HUDEP-2 (cell line): Measurements from ENCODE around the gene NRG3.

ENCODE experiments used
- DNase-seq, 76 experiments: peaks; one replicate each; lab custom pipeline; 2025; ENCODE audit not compliant: unreplicated experiment in 76 of 76; lab: John Stamatoyannopoulos, UW

The NRG3 gene

GRCh38 chr10:82075605-82076004, 200.6 kb downstream of the NRG3 start:
- no peak for DNase-seq

DNA sequence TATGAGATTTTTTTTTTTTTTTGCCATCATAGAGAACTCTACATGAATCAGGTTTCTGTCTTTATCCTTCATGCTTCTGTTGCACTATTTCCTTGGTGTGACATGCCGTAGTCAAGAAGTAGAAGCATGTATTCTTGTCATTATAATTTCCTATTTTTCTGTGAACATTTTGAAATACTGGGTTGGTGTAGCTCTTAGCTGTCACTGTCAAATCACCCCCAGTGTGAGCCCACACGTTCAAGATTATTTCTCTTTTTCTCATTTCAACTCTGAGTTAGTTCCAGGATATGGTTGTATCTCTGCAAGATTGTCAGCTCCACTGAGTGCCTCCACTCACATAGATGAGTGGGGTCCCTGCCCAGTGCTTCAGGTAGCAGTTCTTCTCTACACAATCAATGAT, 209.5 kb downstream of the NRG3 start:
- no peak for DNase-seq

DNA sequence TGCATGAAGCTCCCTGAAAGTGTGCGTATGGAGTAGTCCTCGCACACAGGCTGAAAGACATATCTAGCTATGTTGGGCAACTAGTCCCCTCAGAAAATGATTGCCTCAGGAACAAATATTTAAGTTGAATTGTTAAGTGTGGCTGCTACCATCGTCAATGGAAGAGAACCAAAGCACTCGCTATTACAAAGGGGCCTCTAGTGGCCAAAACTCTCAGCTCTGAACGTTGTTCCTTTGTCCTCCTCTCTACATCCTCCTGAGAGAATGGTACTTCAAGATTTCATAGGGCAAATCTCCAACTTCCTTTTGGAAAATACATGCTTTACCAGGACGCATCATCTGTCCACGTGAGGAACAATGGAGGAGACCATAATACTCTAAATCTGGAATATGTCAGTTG, 209.9 kb downstream of the NRG3 start:
- DNase-seq, result no peak

DNA sequence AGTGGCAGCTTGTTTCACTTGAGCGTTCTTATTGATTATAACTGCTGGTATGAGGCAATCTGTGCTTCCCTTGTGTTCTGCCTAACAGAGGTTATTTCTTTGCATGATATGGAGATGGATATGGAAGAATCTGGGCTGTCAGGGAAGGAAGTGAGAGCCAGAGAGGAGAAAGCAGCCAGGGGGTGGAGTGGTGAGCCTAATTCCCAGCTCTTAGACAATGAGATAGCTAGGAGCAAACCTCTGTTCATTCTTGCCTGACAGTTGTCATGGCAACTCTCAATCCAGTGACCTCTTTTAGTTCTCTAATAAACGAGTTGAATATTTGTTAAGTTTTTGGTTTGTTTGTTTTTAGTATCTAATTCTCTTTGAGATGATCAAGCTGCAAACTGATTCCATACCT, 214.3 kb downstream of the NRG3 start:
- DNase-seq, result no peak

GRCh38 chr10:82091413-82091812, 216.4 kb downstream of the NRG3 start:
- DNase-seq, result no peak

DNA sequence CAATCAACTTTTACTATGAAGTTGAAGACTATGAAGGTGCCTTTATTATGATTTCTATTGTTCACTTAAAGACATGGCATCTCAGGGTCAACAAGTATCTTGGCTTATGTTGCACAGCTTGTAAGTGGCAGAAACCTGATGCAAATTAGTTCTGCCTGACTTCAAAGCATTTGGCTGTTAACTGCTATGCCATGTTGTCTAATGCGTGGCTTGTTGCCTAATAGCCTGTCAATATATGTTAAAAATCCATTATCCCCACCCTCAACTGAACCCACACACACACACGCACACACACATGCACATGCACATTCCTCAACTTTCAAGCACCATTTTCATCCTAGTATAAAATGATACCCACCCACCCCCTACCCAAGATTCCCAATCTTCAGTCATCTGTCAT, 217.1 kb downstream of the NRG3 start:
- no peak for DNase-seq

DNA sequence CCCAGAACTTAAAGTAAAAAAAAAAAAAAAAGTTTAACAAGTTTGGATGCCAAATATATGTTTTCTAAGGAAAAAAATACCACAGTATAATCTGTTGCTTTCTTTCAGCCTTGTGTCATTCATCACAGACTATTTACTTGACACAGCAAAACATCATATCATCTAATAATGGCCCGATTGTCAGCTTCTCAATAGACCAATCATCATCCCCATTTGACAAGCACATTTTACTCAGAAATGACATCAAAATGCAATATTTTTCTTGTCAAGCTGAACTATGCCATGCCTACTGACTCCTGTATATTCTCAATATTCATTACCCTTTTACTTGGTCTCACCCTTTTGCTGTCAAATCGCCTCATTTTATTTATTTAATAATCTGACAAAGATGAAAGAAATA, 249.7 kb downstream of the NRG3 start:
- DNase-seq, result no peak

- no peak for DNase-seq
These were observed 253.5 kb downstream of the NRG3 start for GRCh38 chr10:82128527-82128926.

DNA sequence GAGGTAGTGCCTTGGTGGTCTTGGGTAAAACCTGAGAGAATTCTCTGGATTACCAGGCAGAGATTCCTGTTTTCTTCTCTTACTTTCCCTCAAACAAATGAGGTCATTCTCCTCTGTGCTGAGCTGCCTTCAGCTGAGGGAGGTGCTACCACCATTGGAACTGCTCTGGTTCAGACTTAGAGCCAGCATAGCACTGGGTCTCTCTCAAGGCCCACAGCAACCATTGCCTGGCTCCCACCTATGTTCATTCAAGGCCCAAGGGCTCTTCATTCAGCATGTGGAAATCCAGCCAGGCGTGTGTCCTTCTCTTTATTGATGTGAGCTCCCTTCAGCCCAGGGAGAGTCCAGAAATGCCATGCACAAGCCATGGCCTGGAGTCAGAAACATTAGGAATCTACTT, 261.1 kb downstream of the NRG3 start:
- DNase-seq, result no peak

DNA sequence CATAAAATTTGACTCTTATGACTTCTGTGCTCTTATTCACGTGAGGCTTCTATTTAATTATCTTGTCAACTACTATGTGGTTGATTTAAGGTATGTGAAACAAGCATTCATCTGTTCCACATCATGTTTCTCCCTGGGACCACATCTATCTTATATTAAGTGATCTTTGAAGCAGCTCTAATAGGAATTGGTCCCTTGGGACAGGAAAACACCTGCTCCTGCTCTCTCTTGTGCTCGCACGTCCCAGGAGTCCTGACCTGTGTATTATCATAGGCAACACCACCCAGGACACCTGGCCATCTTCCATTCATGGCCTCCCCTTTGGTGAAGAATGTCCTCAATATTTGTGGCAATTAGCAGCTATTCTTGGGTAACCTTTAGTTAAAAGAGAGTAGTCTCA, 269.2 kb downstream of the NRG3 start:
- no peak for DNase-seq

GRCh38 chr10:82148764-82149163, 273.8 kb downstream of the NRG3 start:
- no peak for DNase-seq

GRCh38 chr10:82149674-82150073, 274.7 kb downstream of the NRG3 start:
- no peak for DNase-seq

DNA sequence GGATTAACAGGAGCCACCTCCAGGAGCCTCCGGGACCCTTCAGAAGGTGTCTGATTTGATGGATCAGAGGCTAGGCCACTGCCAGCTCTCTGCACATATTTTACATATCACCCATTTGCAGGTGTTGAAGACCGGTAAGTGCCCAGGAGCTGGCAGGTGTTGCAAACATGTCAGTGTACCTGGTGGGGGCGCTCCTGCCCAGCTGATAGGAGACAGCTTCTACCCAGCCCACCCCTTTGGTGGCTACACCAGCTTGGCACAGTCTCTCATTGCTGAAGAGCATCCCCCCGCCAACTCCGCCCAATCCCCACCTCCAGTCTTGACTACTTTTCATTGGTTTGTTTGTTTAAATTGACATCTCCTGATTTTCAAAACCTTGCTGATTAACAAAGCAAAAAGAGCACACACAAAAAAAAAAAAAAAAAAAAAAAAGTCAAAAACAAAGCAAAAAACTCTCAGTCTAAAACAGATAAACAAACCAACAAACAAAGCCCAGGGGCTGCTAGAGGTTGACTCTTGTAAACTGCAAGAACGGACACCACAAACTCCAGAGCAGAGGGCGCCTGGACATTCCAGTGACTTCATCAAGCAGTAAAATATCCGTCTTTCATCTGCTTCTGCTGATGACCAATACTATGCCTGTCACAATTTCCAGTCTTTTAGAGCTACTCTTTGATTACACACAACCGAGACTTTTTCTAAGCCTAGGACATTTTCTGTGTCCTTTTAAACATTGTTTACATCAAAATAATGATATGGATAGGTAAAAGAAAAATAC, 275.3 kb downstream of the NRG3 start:
- no peak for DNase-seq

GRCh38 chr10:82160307-82160706, 285.3 kb downstream of the NRG3 start:
- no peak for DNase-seq

- DNase-seq, result no peak
These were observed 286.3 kb downstream of the NRG3 start for GRCh38 chr10:82161264-82161663.

DNA sequence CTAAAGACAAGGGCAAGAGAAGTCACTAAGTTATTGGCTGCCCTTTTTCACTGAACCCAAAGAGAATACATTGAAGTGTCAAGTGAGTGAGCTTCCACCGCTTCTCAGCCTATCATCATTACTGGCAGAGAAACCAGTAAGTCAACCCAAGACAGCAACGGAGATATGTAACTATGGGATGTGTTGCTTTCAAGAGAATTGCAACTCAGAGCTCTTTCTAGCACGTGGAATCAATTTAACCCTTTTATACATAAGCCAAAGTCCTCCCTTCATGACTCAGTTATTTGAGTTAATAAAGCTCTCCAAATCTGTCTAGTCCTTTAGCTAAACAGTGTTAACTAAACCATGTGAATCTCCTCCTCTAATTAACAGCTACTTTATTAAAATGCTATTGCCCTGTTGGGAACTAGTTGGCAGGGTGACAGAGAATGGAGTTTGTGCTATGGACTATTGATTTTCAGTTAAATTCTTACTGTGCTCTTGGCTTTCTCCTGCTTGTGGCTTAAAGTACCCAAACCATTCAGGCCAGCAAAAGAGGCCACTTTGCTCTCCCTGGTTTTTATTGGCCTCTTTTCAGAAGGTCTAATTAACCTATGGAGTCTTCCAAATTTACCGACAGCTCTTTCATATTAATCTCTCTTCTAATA, 287.7 kb downstream of the NRG3 start:
- DNase-seq, result no peak

DNA sequence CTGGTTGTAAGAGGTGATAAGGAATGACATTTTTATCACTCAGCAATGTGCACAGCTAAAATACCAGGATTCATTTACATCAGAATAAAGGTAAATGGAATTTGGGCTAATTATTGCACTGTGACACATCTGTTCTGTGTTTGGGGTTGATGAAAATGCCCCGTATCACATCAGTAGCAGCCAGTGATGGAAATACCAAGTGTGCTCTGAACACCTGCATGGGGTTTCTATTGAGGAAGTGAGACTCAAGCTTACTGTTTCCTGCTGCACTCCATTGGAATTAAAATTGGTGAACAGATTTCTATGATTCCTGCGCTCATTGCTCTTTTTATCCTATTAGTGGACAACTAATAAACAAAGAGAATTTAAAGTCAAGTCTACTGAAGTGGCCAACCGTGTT, 296.9 kb downstream of the NRG3 start:
- no peak for DNase-seq

GRCh38 chr10:82176587-82176986, 301.6 kb downstream of the NRG3 start:
- no peak for DNase-seq

GRCh38 chr10:82190432-82191260, 315.7 kb downstream of the NRG3 start:
- no peak for DNase-seq

DNA sequence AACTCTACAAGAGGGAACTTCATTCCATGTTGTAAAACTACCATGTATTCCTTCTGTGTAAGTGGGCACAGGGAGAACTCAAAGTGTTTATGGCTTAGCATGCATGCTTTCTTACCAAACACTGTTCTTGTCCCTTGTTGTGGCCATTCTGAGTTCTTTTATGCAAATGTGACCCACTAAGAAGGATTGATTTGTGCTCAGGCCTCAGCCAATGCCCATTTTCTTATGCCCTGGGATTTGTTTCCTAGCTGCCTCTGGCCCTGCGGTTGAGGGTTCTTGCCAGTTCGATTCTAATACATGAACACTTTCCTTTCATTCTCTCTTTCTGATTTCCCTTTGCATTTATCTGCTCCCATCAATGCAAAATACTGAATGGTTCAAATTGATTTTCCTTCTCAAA, 316.7 kb downstream of the NRG3 start:
- DNase-seq, result no peak

GRCh38 chr10:82192665-82193064, 317.7 kb downstream of the NRG3 start:
- no peak for DNase-seq

- no peak for DNase-seq
These were observed 319.4 kb downstream of the NRG3 start for GRCh38 chr10:82194419-82194818.
